A673 (cell line): ENCODE measurements around the gene MT2A. TPM values are rescaled to one million over a fixed set of nuclear protein-coding genes. Genes with fewer than 3 reads are reported as not detected.

Experiments
- BruUV-seq: library from RNA; stranded (reverse); fragments of 400-500 nt; replicated peaks from 2 replicates; lab custom pipeline; 2021; lab: Mats Ljungman, UMichigan
- CTCF ChIA-PET: fragments of 300-600 bp; sonication (Branson Sonifier 250); formaldehyde crosslinking; loops from one replicate; lab custom pipeline; 2022; ENCODE audit warnings: antibody characterized with exemption; lab: Charles Lee
- POLR2A ChIA-PET: fragments of 300-600 bp; sonication (Branson Sonifier 250); formaldehyde crosslinking; loops from one replicate; lab custom pipeline; 2022; ENCODE audit warnings: antibody characterized with exemption; ENCODE audit not compliant: low non-redundant PET; lab: Charles Lee
- DNase-seq: peaks from one replicate; pipeline ENCODE4 v3.0.0-alpha.2; 2015; ENCODE audit warnings: low spot score
- H3K27ac ChIP-seq: fragments of 200-600 bp; sonication (generic); 2 replicates; pipeline ENCODE4 v1.5.1; 2016; ENCODE audit warnings: mixed run types, low read depth, mild to moderate bottlenecking, mixed read lengths, antibody characterized with exemption, low read length; ENCODE audit not compliant: poor library complexity, severe bottlenecking
- H3K27me3 ChIP-seq: fragments of 200-600 bp; sonication (generic); replicated peaks from 2 replicates; pipeline ENCODE4 v1.6.1; 2017; ENCODE audit warnings: mixed run types, low read depth, mild to moderate bottlenecking, mixed read lengths, antibody characterized with exemption, low read length; ENCODE audit not compliant: insufficient read depth, poor library complexity
- H3K36me3 ChIP-seq: fragments of 200-600 bp; sonication (generic); 2 replicates; pipeline ENCODE4 v1.6.1; 2016; ENCODE audit warnings: mixed run types, mild to moderate bottlenecking, mixed read lengths, antibody characterized with exemption, low read length; ENCODE audit not compliant: insufficient read depth, poor library complexity, severe bottlenecking
- H3K4me1 ChIP-seq: fragments of 200-600 bp; sonication (generic); 2 replicates; pipeline ENCODE4 v1.6.1; 2017; ENCODE audit warnings: mixed run types, mild to moderate bottlenecking, mixed read lengths, antibody characterized with exemption, low read length; ENCODE audit not compliant: insufficient read depth, poor library complexity, severe bottlenecking
- H3K4me3 ChIP-seq: fragments of 200-600 bp; sonication (generic); 2 replicates; pipeline ENCODE4 v1.5.1; 2016; ENCODE audit warnings: low read depth, mixed run types, mild to moderate bottlenecking, mixed read lengths, low read length; ENCODE audit not compliant: poor library complexity, severe bottlenecking
- H3K9me3 ChIP-seq: fragments of 200-600 bp; sonication (generic); 2 replicates; pipeline ENCODE4 v1.6.1; 2016; ENCODE audit warnings: mixed run types, low read depth, mild to moderate bottlenecking, mixed read lengths, antibody characterized with exemption, low read length; ENCODE audit not compliant: poor library complexity, severe bottlenecking
- CTCF ChIP-seq: fragments of 300-800, 200-600 bp; sonication (generic); conservative IDR thresholded peaks from 2 replicates; pipeline ENCODE4 v1.5.1; 2017; ENCODE audit warnings: low read depth, mild to moderate bottlenecking, antibody characterized with exemption, low read length, moderate library complexity, mixed read lengths
- EZH2 ChIP-seq: fragments of 200-600 bp; sonication (generic); IDR thresholded peaks from 2 replicates; pipeline ENCODE4 v1.6.1; 2017; ENCODE audit warnings: borderline replicate concordance, low read depth, mild to moderate bottlenecking, mixed read lengths, antibody characterized with exemption, low read length; ENCODE audit not compliant: poor library complexity, severe bottlenecking
- intact Hi-C: fragments of 100-400 bp; cut with micrococcal nuclease; formaldehyde crosslinking; loops from one replicate; pipeline ENCODE4 v1.10.0; 2022; ENCODE audit not compliant: unreplicated experiment
- total RNA-seq: library from RNA; stranded (reverse); gene quantifications from 2 replicates; pipeline ENCODE4 v1.2.3, GENCODE V29; 2021

MT2A gene
- total RNA-seq, 1 experiment from 2014 or later = 218 TPM

- H3K9me3 ChIP-seq = no peaks in the 10 kb centered on the region
- intact Hi-C loops = no loop called here
- no peak for DNase-seq
- TF ChIP-seq CTCF (no peak), EZH2 (no peak)
- H3K4me3 ChIP-seq = no peak overlapping the region
- CTCF ChIA-PET = interaction anchor here (0.7 kb wide), 1 partner anchor 37 kb away, joined by 8 read pairs; no protein-coding TSS in a partner anchor
- H3K27me3 ChIP-seq = peaks cover 3% of the 10 kb centered on the region
- H3K4me1 ChIP-seq = no peaks in the 10 kb centered on the region
- POLR2A ChIA-PET = no interaction called here
- no TSS peak for BruUV-seq
- no peaks in the 10 kb centered on the region for H3K36me3 ChIP-seq
- no peak overlapping the region for H3K27ac ChIP-seq
Measured at GRCh38 chr16:56652600-56652999, 44.2 kb downstream of the MT2A start.

GRCh38 chr16:56653218-56653617, 44.8 kb downstream of the MT2A start:
- Histone ChIP-seq H3K9me3 (no peaks in the 10 kb centered on the region), H3K4me1 (no peaks in the 10 kb centered on the region), H3K27me3 (peaks cover 2% of the 10 kb centered on the region), H3K4me3 (no peak overlapping the region), H3K36me3 (no peaks in the 10 kb centered on the region), H3K27ac (no peak overlapping the region)
- CTCF ChIA-PET = interaction anchor here (0.7 kb wide), 1 partner anchor 36 kb away, joined by 8 read pairs; no protein-coding TSS in a partner anchor
- POLR2A ChIA-PET = no interaction called here
- intact Hi-C loops = no loop called here
- no peak for DNase-seq
- no peak for TF ChIP-seq CTCF
- no peak for TF ChIP-seq EZH2
- no TSS peak for BruUV-seq

- H3K9me3 ChIP-seq = no peaks in the 10 kb centered on the region
- intact Hi-C loops = no loop called here
- POLR2A ChIA-PET = no interaction called here
Measured at GRCh38 chr16:56657555-56658326, 49.4 kb downstream of the MT2A start, which contains the start of gene MT1F. Gene MT1F, plus strand, starts transcription at chr16:56657959. Its CDS starts 100 bp downstream, at chr16:56658059.

More at GRCh38 chr16:56657555-56658326, 49.4 kb downstream of the MT2A start, which contains the start of gene MT1F:
- Histone ChIP-seq H3K4me1 (no peaks in the 10 kb centered on the region), H3K27me3 (peaks cover 6% of the 10 kb centered on the region), H3K27ac (peak within 1 kb of the TSS; percentile 53), H3K36me3 (no peaks in the 10 kb centered on the region), H3K4me3 (peak within 1 kb of the TSS; percentile 66)
- CTCF ChIA-PET = interaction anchor here (0.6 to 0.8 kb wide), 3 partner anchors 44 to 456 kb away, joined by 3 to 5 read pairs (median 4); no protein-coding TSS in a partner anchor
- no peak for TF ChIP-seq CTCF
- TF ChIP-seq EZH2 = no peak
- peak; percentile 78 for DNase-seq
- no TSS peak for BruUV-seq
